T-helper 17 cell (primary cell): ENCODE results near the gene KIF19. TPM values are rescaled to one million over a fixed set of nuclear protein-coding genes. Genes with fewer than 3 reads are reported as not detected.
"Not testable (repeated sequence)": the region's sequence is repeated elsewhere in the genome, so short reads cannot be mapped to it uniquely, and the experiment has no call there.

Experiments used
- ATAC-seq: fragments of 150-1000 bp; cut with Tn5 transposase; 2 replicates; pipeline ENCODE4 v1.10.0; 2021; ENCODE audit warnings: mild to moderate bottlenecking, moderate library complexity
- DNase-seq, 3 donors: peaks; one replicate each; pipeline versions ENCODE4 v3.0.0 to v3.0.0-alpha.2; 2020 to 2021
- H3K9me3 ChIP-seq: one replicate; pipeline ENCODE4 v1.7.0; 2013; ENCODE audit warnings: low read length, mild to moderate bottlenecking; ENCODE audit not compliant: control insufficient read depth, poor library complexity, severe bottlenecking
- H3K27ac Mint-ChIP-seq: one replicate; pipeline ENCODE4 v1.8.0; 2022; ENCODE audit warnings: mild to moderate bottlenecking, moderate library complexity, mixed read lengths
- H3K27me3 Mint-ChIP-seq: one replicate; pipeline ENCODE4 v1.8.0; 2022; ENCODE audit warnings: mixed read lengths
- H3K36me3 Mint-ChIP-seq: one replicate; pipeline ENCODE4 v1.8.0; 2022; ENCODE audit warnings: low read depth, mixed read lengths
- H3K4me1 Mint-ChIP-seq: one replicate; pipeline ENCODE4 v1.8.0; 2022; ENCODE audit warnings: mild to moderate bottlenecking, mixed read lengths
- H3K4me3 Mint-ChIP-seq: one replicate; pipeline ENCODE4 v1.8.0; 2022; ENCODE audit warnings: mild to moderate bottlenecking, moderate library complexity, mixed read lengths
- total RNA-seq, 4 donors: library from RNA in 2 of 4; stranded (reverse) in 2 of 4; gene quantifications; one replicate each; pipeline ENCODE4 v1.2.3 and lab custom pipeline; 2022 to 2026

Gene KIF19
- total RNA-seq (1 to 10 TPM; 2.3 to 2.8 TPM), total RNA-seq (lab: John Stamatoyannopoulos, UW) (4.2 to 12.7 reads per million in 2 donors)

GRCh38 chr17:74325743-74326379 lies at the start of gene KIF19:
Gene KIF19 (plus strand): TSS chr17:74326226. CDS start chr17:74326350, 124 bp downstream.
- no peaks in the 10 kb centered on the region for H3K9me3 ChIP-seq
- peak within 1 kb of the TSS; percentile 43 for H3K27ac Mint-ChIP-seq
- peaks cover 24% of the 10 kb centered on the region for H3K4me1 Mint-ChIP-seq
- ATAC-seq (peak; percentile 92), DNase-seq (peak; percentile 41 to 54 (median 50))
- peaks cover 9% of the 10 kb centered on the region for H3K27me3 Mint-ChIP-seq
- H3K4me3 Mint-ChIP-seq, result peak within 1 kb of the TSS; percentile 78
- H3K36me3 Mint-ChIP-seq, result peaks cover 2% of the 10 kb centered on the region

DNA sequence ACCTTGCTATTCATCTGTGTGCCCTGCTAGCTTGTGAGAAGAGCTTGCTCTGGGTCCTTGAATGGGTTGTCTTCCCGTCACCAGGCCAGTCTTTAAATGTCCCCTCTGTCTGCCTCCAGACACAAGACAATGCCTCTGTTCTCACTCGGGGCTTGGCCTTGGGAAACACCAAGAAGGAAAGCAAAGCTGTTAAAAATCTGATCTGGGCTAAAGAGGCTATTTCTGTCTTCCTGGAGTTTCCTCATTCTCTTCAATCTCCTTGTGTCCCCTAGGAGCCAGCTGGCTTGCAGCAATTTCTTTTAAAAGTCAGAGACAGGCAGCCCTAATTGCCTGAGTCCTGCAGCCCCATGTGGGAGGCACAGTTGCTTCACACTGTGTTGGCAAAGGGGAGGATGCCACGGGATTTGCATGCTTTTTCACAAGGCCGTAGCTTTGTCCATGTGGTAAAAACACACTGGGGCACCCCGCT lies 49.5 kb upstream of the KIF19 start:
- Mint-ChIP-seq H3K27ac (peak overlapping the region; percentile 98), H3K4me1 (peaks cover 48% of the 10 kb centered on the region), H3K36me3 (no peaks in the 10 kb centered on the region), H3K4me3 (no peak overlapping the region), H3K27me3 (no peaks in the 10 kb centered on the region)
- DNase-seq (no peak), ATAC-seq (no peak)
- no peaks in the 10 kb centered on the region for H3K9me3 ChIP-seq

GRCh38 chr17:74277935-74278334 lies 48.1 kb upstream of the KIF19 start:
- Mint-ChIP-seq H3K4me1 (peaks cover 48% of the 10 kb centered on the region), H3K27me3 (no peaks in the 10 kb centered on the region)
- H3K9me3 ChIP-seq, result no peaks in the 10 kb centered on the region

DNA sequence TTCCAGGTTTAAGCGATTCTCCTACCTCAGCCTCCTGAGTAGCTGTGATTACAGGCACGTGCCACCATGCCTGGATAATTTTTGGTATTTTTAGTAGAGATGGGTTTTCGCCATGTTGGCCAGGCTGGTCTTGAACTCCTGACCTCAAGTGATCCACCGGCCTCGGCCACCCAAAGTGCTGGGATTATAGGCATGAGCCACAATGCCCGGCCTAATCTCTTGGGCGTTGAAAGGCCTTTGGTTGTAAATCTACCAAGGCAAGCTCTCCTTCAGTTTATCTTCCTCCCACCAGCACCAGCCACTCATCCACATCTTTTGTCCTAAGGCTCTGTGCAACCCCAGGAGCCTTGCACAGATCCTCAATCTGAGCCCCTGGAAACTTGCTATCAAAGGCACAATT lies 46.4 kb upstream of the KIF19 start:
- peaks cover 42% of the 10 kb centered on the region for H3K4me1 Mint-ChIP-seq
- DNase-seq, H3K9me3 ChIP-seq, H3K27me3 Mint-ChIP-seq, H3K36me3 Mint-ChIP-seq, ATAC-seq: not testable (repeated sequence)
- peak overlapping the region; percentile 61 for H3K4me3 Mint-ChIP-seq
- H3K27ac Mint-ChIP-seq, result peak overlapping the region; percentile 96

More at GRCh38 chr17:74277935-74278334, 48.1 kb upstream of the KIF19 start:
- H3K4me3 Mint-ChIP-seq, result no peak overlapping the region
- ATAC-seq (no peak), DNase-seq (no peak)
- peak overlapping the region; percentile 98 for H3K27ac Mint-ChIP-seq
- no peaks in the 10 kb centered on the region for H3K36me3 Mint-ChIP-seq

- Mint-ChIP-seq H3K4me1 (peaks cover 42% of the 10 kb centered on the region), H3K27me3 (no peaks in the 10 kb centered on the region), H3K36me3 (no peaks in the 10 kb centered on the region), H3K27ac (peak overlapping the region; percentile 96), H3K4me3 (peak overlapping the region; percentile 61)
- DNase-seq (peak; percentile 32 to 44 (median 43)), ATAC-seq (peak; percentile 75)
- no peaks in the 10 kb centered on the region for H3K9me3 ChIP-seq
These were observed 45.9 kb upstream of the KIF19 start for GRCh38 chr17:74280093-74280513.

DNA sequence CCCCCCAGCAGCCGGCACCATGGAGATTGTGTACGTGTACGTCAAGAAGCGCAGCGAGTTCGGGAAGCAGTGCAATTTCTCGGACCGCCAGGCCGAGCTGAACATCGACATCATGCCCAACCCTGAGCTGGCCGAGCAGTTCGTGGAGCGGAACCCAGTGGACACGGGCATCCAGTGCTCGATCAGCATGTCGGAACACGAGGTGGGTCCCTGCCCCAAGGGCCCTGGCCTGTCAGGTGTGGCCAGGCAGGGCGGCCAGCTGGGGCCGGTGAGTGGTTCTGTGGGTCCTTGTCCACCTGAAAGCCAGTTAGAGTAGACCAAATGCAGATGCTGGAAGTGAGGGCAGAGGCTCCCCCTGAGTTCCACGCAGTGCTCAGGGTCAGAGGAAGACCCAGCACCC lies 44.2 kb upstream of the KIF19 start:
- peak overlapping the region; percentile 96 for H3K27ac Mint-ChIP-seq
- H3K9me3 ChIP-seq, result no peaks in the 10 kb centered on the region
- ATAC-seq, result no peak
- no peak overlapping the region for H3K4me3 Mint-ChIP-seq
- H3K36me3 Mint-ChIP-seq, result no peaks in the 10 kb centered on the region
- no peak for DNase-seq
- H3K27me3 Mint-ChIP-seq, result no peaks in the 10 kb centered on the region
- peaks cover 29% of the 10 kb centered on the region for H3K4me1 Mint-ChIP-seq

DNA sequence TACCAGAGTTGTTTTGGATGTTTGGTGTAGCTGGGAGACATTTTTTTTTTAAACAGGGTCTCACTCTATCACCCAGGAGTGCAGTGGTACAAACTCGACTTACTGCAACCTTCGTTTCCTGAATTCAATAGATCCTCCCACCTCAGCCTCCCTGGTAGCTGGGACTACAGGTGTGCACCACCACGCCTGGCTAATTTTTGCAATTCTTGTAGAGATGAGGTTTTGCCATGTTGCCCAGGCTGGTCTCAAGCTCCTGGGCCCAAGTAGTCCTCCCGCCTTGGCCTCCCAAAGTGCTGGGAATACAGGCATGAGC lies 43.8 kb upstream of the KIF19 start:
- H3K9me3 ChIP-seq, DNase-seq, ATAC-seq, H3K36me3 Mint-ChIP-seq, H3K27me3 Mint-ChIP-seq: not testable (repeated sequence)
- Mint-ChIP-seq H3K27ac (peak overlapping the region; percentile 90), H3K4me3 (peak overlapping the region; percentile 58), H3K4me1 (peaks cover 31% of the 10 kb centered on the region)

GRCh38 chr17:74282587-74283370 lies 43.2 kb upstream of the KIF19 start:
- H3K4me1 Mint-ChIP-seq, result peaks cover 32% of the 10 kb centered on the region
- H3K36me3 Mint-ChIP-seq, result no peaks in the 10 kb centered on the region

GRCh38 chr17:74283371-74283673 lies 42.7 kb upstream of the KIF19 start:
- DNase-seq (no peak), ATAC-seq (no peak)
- Mint-ChIP-seq H3K4me3 (peak overlapping the region; percentile 58), H3K27ac (peak overlapping the region; percentile 90), H3K4me1 (peaks cover 34% of the 10 kb centered on the region), H3K36me3 (no peaks in the 10 kb centered on the region), H3K27me3 (no peaks in the 10 kb centered on the region)
- no peaks in the 10 kb centered on the region for H3K9me3 ChIP-seq

More at GRCh38 chr17:74282587-74283370, 43.2 kb upstream of the KIF19 start:
- ATAC-seq (peak; percentile 82), DNase-seq (peak; percentile 21 to 39 (median 26))
- Mint-ChIP-seq H3K27ac (peak overlapping the region; percentile 90), H3K4me3 (peak overlapping the region; percentile 58), H3K27me3 (no peaks in the 10 kb centered on the region)
- no peaks in the 10 kb centered on the region for H3K9me3 ChIP-seq

- Mint-ChIP-seq H3K27ac (peak overlapping the region; percentile 53), H3K4me3 (no peak overlapping the region), H3K27me3 (no peaks in the 10 kb centered on the region), H3K4me1 (peaks cover 27% of the 10 kb centered on the region), H3K36me3 (no peaks in the 10 kb centered on the region)
- DNase-seq (no peak), ATAC-seq (no peak)
- H3K9me3 ChIP-seq, result no peaks in the 10 kb centered on the region
These were observed 38.9 kb upstream of the KIF19 start for GRCh38 chr17:74287031-74287602.

GRCh38 chr17:74288785-74289184 lies 37.2 kb upstream of the KIF19 start:
- Mint-ChIP-seq H3K4me1 (peaks cover 23% of the 10 kb centered on the region), H3K4me3 (no peak overlapping the region), H3K27me3 (no peaks in the 10 kb centered on the region), H3K36me3 (no peaks in the 10 kb centered on the region), H3K27ac (peak overlapping the region; percentile 91)
- ATAC-seq (no peak), DNase-seq (no peak)
- no peaks in the 10 kb centered on the region for H3K9me3 ChIP-seq

DNA sequence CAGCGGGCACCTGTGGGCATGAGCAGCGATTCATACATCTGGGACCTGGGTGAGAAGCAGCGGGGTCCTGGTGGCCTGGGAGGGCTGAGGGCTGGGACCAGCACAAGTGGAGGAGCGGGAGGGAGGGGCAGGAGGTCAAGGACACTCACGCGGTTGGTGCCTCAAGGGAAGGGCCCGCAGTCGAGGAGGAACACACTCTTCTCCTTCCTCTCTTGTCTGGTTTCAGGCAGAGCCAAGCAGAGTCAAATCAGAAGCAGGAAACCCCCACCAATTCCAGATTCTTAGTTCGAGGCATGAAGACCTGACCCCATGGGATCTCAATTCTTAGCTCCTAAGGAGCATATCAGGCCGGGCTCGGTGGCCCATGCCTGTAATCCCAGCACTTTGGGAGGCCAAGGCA lies 36.3 kb upstream of the KIF19 start:
- ATAC-seq, result no peak
- H3K9me3 ChIP-seq, result no peaks in the 10 kb centered on the region
- Mint-ChIP-seq H3K36me3 (no peaks in the 10 kb centered on the region), H3K27ac (peak overlapping the region; percentile 91), H3K27me3 (no peaks in the 10 kb centered on the region), H3K4me1 (peaks cover 20% of the 10 kb centered on the region), H3K4me3 (no peak overlapping the region)
- no peak for DNase-seq

DNA sequence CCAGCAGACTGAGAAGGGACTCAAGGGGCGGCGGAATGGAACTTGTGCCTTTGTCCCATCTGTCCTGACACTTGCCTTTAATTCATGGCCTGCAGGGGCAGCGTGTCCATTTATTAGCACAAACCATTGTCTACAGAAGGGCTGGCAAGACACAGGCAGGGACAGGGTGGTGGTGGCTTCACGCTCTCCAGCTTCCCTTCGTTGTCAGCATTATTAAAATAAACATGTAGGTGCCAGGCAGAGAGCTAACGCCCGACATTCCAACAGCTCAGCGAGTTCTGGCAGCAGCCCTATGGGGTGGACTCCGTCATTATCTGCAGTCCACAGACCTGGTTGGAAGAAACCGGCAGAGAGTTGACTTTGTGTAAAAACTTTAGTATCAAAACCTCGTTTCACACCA lies 35.7 kb upstream of the KIF19 start:
- H3K4me1 Mint-ChIP-seq, result peaks cover 15% of the 10 kb centered on the region
- no peak overlapping the region for H3K27ac Mint-ChIP-seq
- DNase-seq (no peak), ATAC-seq (no peak)
- H3K36me3 Mint-ChIP-seq, result no peaks in the 10 kb centered on the region
- H3K4me3 Mint-ChIP-seq, result no peak overlapping the region
- no peaks in the 10 kb centered on the region for H3K9me3 ChIP-seq
- H3K27me3 Mint-ChIP-seq, result no peaks in the 10 kb centered on the region
